Activated CD8-positive, alpha-beta memory T cell treated with anti-CD3 and anti-CD28 coated beads, Interleukin-2, amount 50 U/mL, for 4 hours (primary cell): ENCODE measurements around the gene ATG16L1.
"Not testable (repeated sequence)": the region's sequence is repeated elsewhere in the genome, so short reads cannot be mapped to it uniquely, and the experiment has no call there.

ENCODE experiments used
- DNase-seq: peaks from one replicate; pipeline ENCODE4 v3.0.0-alpha.2; 2020

Gene ATG16L1

GRCh38 chr2:233297076-233297475 lies 45.6 kb downstream of the ATG16L1 start:
- DNase-seq: no peak

- no peak for DNase-seq
These were observed 48.9 kb downstream of the ATG16L1 start for GRCh38 chr2:233300401-233300800.

GRCh38 chr2:233301248-233301647 lies 49.8 kb downstream of the ATG16L1 start:
- DNase-seq: no peak

GRCh38 chr2:233301811-233302210 lies 50.3 kb downstream of the ATG16L1 start:
- no peak for DNase-seq

- DNase-seq: no peak
These were observed 51.8 kb downstream of the ATG16L1 start for GRCh38 chr2:233303252-233303651.

GRCh38 chr2:233307565-233307964 lies 56.1 kb downstream of the ATG16L1 start, which contains the start of gene SAG:
SAG (plus strand) TSS chr2:233307816; CDS start chr2:233309190, 1,374 bp downstream.
- DNase-seq: no peak

GRCh38 chr2:233311241-233311926 lies 59.9 kb downstream of the ATG16L1 start:
- DNase-seq: no peak

GRCh38 chr2:233312874-233313273 lies 61.4 kb downstream of the ATG16L1 start:
- no peak for DNase-seq

GRCh38 chr2:233314180-233314925 lies 62.9 kb downstream of the ATG16L1 start:
- DNase-seq: no peak

GRCh38 chr2:233317196-233317943 lies 65.9 kb downstream of the ATG16L1 start:
- no peak for DNase-seq

GRCh38 chr2:233319256-233319655 lies 67.8 kb downstream of the ATG16L1 start:
- no peak for DNase-seq

GRCh38 chr2:233320470-233320869 lies 69.0 kb downstream of the ATG16L1 start:
- no peak for DNase-seq

- no peak for DNase-seq
These were observed 69.7 kb downstream of the ATG16L1 start for GRCh38 chr2:233321166-233321565.

GRCh38 chr2:233323851-233324250 lies 72.4 kb downstream of the ATG16L1 start:
- no peak for DNase-seq

- no peak for DNase-seq
These were observed 73.8 kb downstream of the ATG16L1 start for GRCh38 chr2:233325256-233325655.

GRCh38 chr2:233325814-233326213 lies 74.3 kb downstream of the ATG16L1 start:
- no peak for DNase-seq

- no peak for DNase-seq
These were observed 75.0 kb downstream of the ATG16L1 start for GRCh38 chr2:233326500-233326899.

- no peak for DNase-seq
These were observed 77.4 kb downstream of the ATG16L1 start for GRCh38 chr2:233328922-233329321.

GRCh38 chr2:233329489-233330135 lies 78.1 kb downstream of the ATG16L1 start:
- no peak for DNase-seq

GRCh38 chr2:233331536-233331935 lies 80.1 kb downstream of the ATG16L1 start:
- DNase-seq: peak; percentile 66

- DNase-seq: no peak
These were observed 80.7 kb downstream of the ATG16L1 start for GRCh38 chr2:233332125-233332524.

GRCh38 chr2:233334915-233335314 lies 83.4 kb downstream of the ATG16L1 start:
- DNase-seq: no peak

- DNase-seq: not testable (repeated sequence)
These were observed 84.6 kb downstream of the ATG16L1 start for GRCh38 chr2:233336091-233336490.
